M059J (cell line): Measurements from ENCODE around the gene AGXT2. TPM values are rescaled to one million over a fixed set of nuclear protein-coding genes. Genes with fewer than 3 reads are reported as not detected.

Source experiments
- DNase-seq: peaks from one replicate; pipeline ENCODE4 v3.0.0-alpha.2; 2012; ENCODE audit warnings: low read depth
- total RNA-seq: library from RNA; depleted of rRNA; stranded (reverse); fragments of >200 nt; shearing (Covaris generic); gene quantifications from 2 replicates; pipeline ENCODE4 v1.2.3, GENCODE V29; 2014; rRNA removed

AGXT2 gene
- total RNA-seq, 1 experiment from 2014 or later = 0.07 TPM

DNA sequence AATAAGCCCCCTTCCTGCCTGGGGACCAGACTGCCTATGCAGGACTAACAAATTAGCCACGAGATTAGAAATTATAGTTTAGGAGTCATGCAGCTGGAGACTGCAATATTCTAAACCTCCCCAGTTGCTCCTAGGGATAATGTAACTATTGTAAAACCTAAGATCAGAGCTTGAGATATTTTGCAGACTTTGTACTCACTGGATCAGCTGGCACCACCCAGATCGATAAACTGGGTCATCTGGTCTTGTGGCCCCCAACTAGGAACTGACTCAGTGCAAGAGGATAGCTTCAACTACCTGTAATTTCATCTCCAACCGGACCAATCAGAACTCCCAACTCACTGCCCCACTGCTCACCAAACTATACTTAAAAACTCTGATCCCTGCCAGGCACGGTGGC, 80.2 kb downstream of the AGXT2 start:
- DNase-seq = no peak

DNA sequence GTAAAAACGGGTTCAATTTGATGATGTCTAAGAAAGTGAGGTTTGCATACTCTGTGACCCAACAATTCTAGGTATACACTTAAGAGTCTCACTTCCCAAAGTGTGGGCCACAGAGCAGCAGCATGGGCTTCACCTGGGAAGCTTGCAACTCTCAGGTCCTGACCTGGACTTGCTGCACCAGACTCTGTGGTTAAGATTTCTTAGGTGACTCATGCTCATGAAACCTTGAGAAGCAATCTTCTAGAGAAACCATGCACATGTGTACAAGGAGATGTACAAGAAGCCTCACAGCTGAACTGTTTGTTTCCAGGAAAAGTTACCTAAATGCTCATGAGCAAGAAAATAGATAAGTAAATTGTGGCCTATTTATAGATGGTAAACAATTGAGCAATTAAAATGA, 88.4 kb downstream of the AGXT2 start:
- DNase-seq = peak; percentile 87

GRCh38 chr5:34957857-34958690, 89.7 kb downstream of the AGXT2 start:
- DNase-seq = peak; percentile 44

DNA sequence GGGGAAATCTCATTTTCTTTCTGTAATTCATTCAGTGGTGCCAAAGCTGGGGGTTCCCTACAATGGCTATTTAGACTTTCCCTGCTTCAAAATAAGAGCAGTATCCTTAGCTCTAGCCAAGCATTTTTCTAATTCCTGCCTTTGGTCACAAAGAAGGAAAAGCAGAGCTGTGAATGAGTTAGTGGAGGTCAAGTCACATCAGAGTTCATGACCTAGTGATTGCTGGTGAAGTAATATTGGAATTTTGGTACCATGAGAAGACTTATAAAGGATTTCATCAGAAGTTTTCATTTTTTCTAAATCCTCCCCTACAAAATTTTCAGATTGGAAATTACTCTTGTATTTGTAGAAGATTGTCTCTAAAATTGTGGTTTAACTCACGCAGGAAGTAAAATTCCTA, 90.4 kb downstream of the AGXT2 start:
- no peak for DNase-seq

Other genes with a start within 250 kb of the AGXT2 start
- not detected in 2 replicates for gene TTC23L, start 208.8 kb downstream of the AGXT2 start, total RNA-seq
- gene RAD1, start 132.4 kb downstream of the AGXT2 start, total RNA-seq = 69.2 and 71.1 TPM in 2 replicates
- gene BRIX1, start 132.2 kb downstream of the AGXT2 start, total RNA-seq = 64.4 and 77.6 TPM in 2 replicates
- gene DNAJC21, start 118.4 kb downstream of the AGXT2 start, total RNA-seq = 26.6 and 38.2 TPM in 2 replicates
- gene PRLR, start 182.5 kb upstream of the AGXT2 start, total RNA-seq = 0.96 TPM in 2 replicates